SK-N-SH (cell line): ENCODE data around the gene IGF1R. TPM values are rescaled to one million over a fixed set of nuclear protein-coding genes. Genes with fewer than 3 reads are reported as not detected.

Experiments
- CTCF ChIA-PET: fragments of 300-600, 350-600 bp; formaldehyde crosslinking; extraction: SDS; loops from one replicate; lab custom pipeline; 2021; lab: Yijun Ruan, JAX
- POLR2A ChIA-PET: fragments of 350-600 bp; sonication (Branson Sonifier 250); formaldehyde crosslinking; extraction: SDS; loops from one replicate; lab custom pipeline; 2020; ENCODE audit warnings: antibody characterized with exemption, inconsistent platforms; lab: Yijun Ruan, JAX
- DNase-seq: peaks from one replicate; pipeline ENCODE4 v3.0.0; 2012
- H2AFZ ChIP-seq: fragments of 200-600 bp; sonication (generic); 2 replicates; pipeline ENCODE4 v1.8.1; 2016; ENCODE audit warnings: antibody characterized with exemption, mild to moderate bottlenecking, low read depth
- H3F3A ChIP-seq: fragments of 200-600 bp; sonication (generic); replicated peaks from 2 replicates; pipeline ENCODE3; 2016; ENCODE audit warnings: antibody characterized with exemption, mild to moderate bottlenecking; ENCODE audit not compliant: insufficient read depth
- H3K27ac ChIP-seq, 2 experiments: fragments of 200-500 bp in 1 of 2; fragments of 200-600 bp in 1 of 2; sonication (Bioruptor generic) in 1 of 2; sonication (generic), shearing (Covaris generic) in 1 of 2; 2 replicates each; pipeline versions ENCODE4 v1.5.1 to v1.6.1; 2014 to 2016; ENCODE audit warnings: low read depth in 2 of 2, inconsistent platforms in 1 of 2, low read length in 1 of 2, mild to moderate bottlenecking in 1 of 2, mixed read lengths in 1 of 2
- H3K27me3 ChIP-seq: fragments of 200-600 bp; sonication (generic), shearing (Covaris generic); 2 replicates; pipeline ENCODE4 v1.6.1; 2016; ENCODE audit warnings: mixed run types; ENCODE audit not compliant: insufficient read depth
- H3K36me3 ChIP-seq, 2 experiments: fragments of 200-500 bp in 1 of 2; fragments of 200-600 bp in 1 of 2; sonication (Bioruptor generic) in 1 of 2; sonication (generic) in 1 of 2; replicated peaks in 1 of 2; 2 replicates each; pipeline versions ENCODE3 to v1.5.1; 2014 to 2016; ENCODE audit warnings: low read length in 1 of 2, mild to moderate bottlenecking in 1 of 2; ENCODE audit not compliant: insufficient read depth in 2 of 2, control insufficient read depth in 1 of 2
- H3K4me1 ChIP-seq, 2 experiments: fragments of 200-500 bp in 1 of 2; fragments of 200-600 bp in 1 of 2; sonication (Bioruptor generic) in 1 of 2; sonication (generic), shearing (Covaris generic) in 1 of 2; 2 replicates each; pipeline versions ENCODE4 v1.5.1 to v1.6.1; 2014 to 2016; ENCODE audit warnings: low read depth in 1 of 2, low read length in 1 of 2, mixed run types in 1 of 2; ENCODE audit not compliant: insufficient read depth in 2 of 2, control insufficient read depth in 1 of 2
- H3K4me2 ChIP-seq: fragments of 200-600 bp; sonication (generic), shearing (Covaris generic); 2 replicates; pipeline ENCODE4 v1.6.1; 2017; ENCODE audit warnings: mixed run types
- H3K4me3 ChIP-seq, 2 experiments: fragments of 200-500 bp in 1 of 2; fragments of 200-600 bp in 1 of 2; sonication (Bioruptor generic) in 1 of 2; sonication (generic), shearing (Covaris generic) in 1 of 2; 2 replicates each; pipeline versions ENCODE4 v1.5.1 to v1.8.1; 2014 to 2016; ENCODE audit warnings: low read depth in 2 of 2, inconsistent platforms in 1 of 2, low read length in 1 of 2, mild to moderate bottlenecking in 1 of 2, mixed read lengths in 1 of 2, moderate library complexity in 1 of 2
- H3K79me2 ChIP-seq: fragments of 200-600 bp; sonication (generic); 2 replicates; pipeline ENCODE4 v1.8.1; 2017; ENCODE audit warnings: mild to moderate bottlenecking; ENCODE audit not compliant: insufficient read depth
- H3K9ac ChIP-seq: fragments of 200-600 bp; sonication (generic); 2 replicates; pipeline ENCODE4 v1.6.1; 2017; ENCODE audit warnings: mixed run types
- H3K9me2 ChIP-seq: fragments of 200-600 bp; sonication (generic); 2 replicates; pipeline ENCODE4 v1.6.1; 2017; ENCODE audit warnings: mixed run types
- H3K9me3 ChIP-seq: fragments of 200-600 bp; sonication (generic); 2 replicates; pipeline ENCODE4 v1.6.1; 2017; ENCODE audit warnings: mixed run types, mild to moderate bottlenecking, moderate library complexity
- H4K20me1 ChIP-seq: fragments of 200-600 bp; sonication (generic); 2 replicates; pipeline ENCODE4 v1.6.1; 2017; ENCODE audit warnings: mild to moderate bottlenecking, mixed run types; ENCODE audit not compliant: insufficient read depth
- ELF1 ChIP-seq: IDR thresholded peaks from 2 replicates; pipeline ENCODE4 v1.4.0; 2012
- FOSL2 ChIP-seq: IDR thresholded peaks from 2 replicates; pipeline ENCODE4 v1.4.0; 2012; ENCODE audit warnings: low read depth, mild to moderate bottlenecking, moderate library complexity, borderline replicate concordance
- FOXM1 ChIP-seq: IDR thresholded peaks from 2 replicates; pipeline ENCODE4 v1.4.0; 2012; ENCODE audit warnings: low read depth, mild to moderate bottlenecking
- GATA2 ChIP-seq: sonication (generic); formaldehyde crosslinking; IDR thresholded peaks from 2 replicates; pipeline ENCODE4 v1.5.0; 2020; ENCODE audit warnings: mild to moderate bottlenecking, missing genetic modification reagents
- JUND ChIP-seq: IDR thresholded peaks from 2 replicates; pipeline ENCODE4 v1.4.0; 2012
- PBX3 ChIP-seq: IDR thresholded peaks from 2 replicates; pipeline ENCODE4; 2012
- POLR2AphosphoS5 ChIP-seq: IDR thresholded peaks from 2 replicates; pipeline ENCODE4 v1.6.1; 2012; ENCODE audit warnings: low read depth, low read length
- RCOR1 ChIP-seq: fragments of 150-350 bp; IDR thresholded peaks from 2 replicates; pipeline ENCODE4 v1.6.1; 2017; ENCODE audit warnings: antibody characterized with exemption, low read length
- REST ChIP-seq: IDR thresholded peaks from 2 replicates; pipeline ENCODE4 v1.6.1; 2012; ENCODE audit warnings: mild to moderate bottlenecking, low read depth, low read length, moderate library complexity
- RFX5 ChIP-seq: IDR thresholded peaks from 2 replicates; pipeline ENCODE4 v1.6.1; 2012; ENCODE audit warnings: mild to moderate bottlenecking, improper control_type of control experiment, low read length
- RXRA ChIP-seq: IDR thresholded peaks from 2 replicates; pipeline ENCODE4 v1.4.0; 2012; ENCODE audit warnings: low read depth, mild to moderate bottlenecking, borderline replicate concordance
- SIN3A ChIP-seq: IDR thresholded peaks from 2 replicates; pipeline ENCODE4 v1.6.1; 2012; ENCODE audit warnings: low read depth, mild to moderate bottlenecking, low read length, moderate library complexity, borderline replicate concordance
- SMC3 ChIP-seq: IDR thresholded peaks from 2 replicates; pipeline ENCODE4 v1.6.1; 2012; ENCODE audit warnings: low read depth, low read length, improper control_type of control experiment
- TEAD4 ChIP-seq: IDR thresholded peaks from 2 replicates; pipeline ENCODE4 v1.4.0; 2012; ENCODE audit warnings: mild to moderate bottlenecking, borderline replicate concordance; ENCODE audit not compliant: insufficient read depth
- WGBS: methylation state at CpG from one replicate; pipeline ENCODE4 v1.1.6; 2017; ENCODE audit warnings: low lambda C conversion rate; 5-methylcytosine and 5-hydroxymethylcytosine counted together
- polyA plus RNA-seq, 3 experiments: library from polyadenylated mRNA; depleted of rRNA; stranded (reverse); fragments of >200 nt; gene quantifications; 2 replicates each; pipeline ENCODE4 v1.2.3, GENCODE V29; 2012

The IGF1R gene
- polyA plus RNA-seq, 1 of the 3 experiments (the other 2 are of a cell fraction), result 9.5 TPM

DNA sequence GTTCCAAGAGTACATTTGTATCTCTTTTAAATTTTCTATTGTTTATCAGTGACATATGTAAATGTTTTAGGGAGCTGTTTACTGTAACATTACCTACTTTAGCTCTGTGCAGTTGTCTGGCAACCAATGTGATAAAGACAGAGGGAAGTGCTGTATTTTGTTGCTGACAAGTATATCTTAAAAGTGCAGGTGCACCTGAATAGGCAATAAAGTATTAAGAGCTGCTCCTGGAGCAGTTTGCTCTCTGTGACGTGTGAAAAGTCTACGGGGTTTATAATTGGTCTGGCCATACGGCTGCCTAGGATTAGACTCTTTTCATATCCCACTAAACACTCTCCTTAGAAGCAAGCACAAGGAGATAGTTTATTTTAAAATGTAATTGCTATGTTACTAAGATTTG lies 178.3 kb downstream of the IGF1R start:
- no peaks in the 10 kb centered on the region for H3K9me2 ChIP-seq
- H4K20me1 ChIP-seq, result no peaks in the 10 kb centered on the region
- WGBS, result 100% methylated on average over 3 of the region's 3 CpGs
- no peak for DNase-seq
- peaks cover 0 to 9% of the 10 kb centered on the region in 2 experiments; a peak in 2 of 4 replicates for H3K4me1 ChIP-seq
- H3K79me2 ChIP-seq, result peaks cover 23% of the 10 kb centered on the region; the same call in 1 of the 2 replicates
- H2AFZ ChIP-seq, result no peak overlapping the region
- H3K27ac ChIP-seq, result no peak overlapping the region
- H3F3A ChIP-seq, result no peaks in the 10 kb centered on the region
- no peaks in the 10 kb centered on the region for H3K9me3 ChIP-seq
- no peak overlapping the region for H3K9ac ChIP-seq
- peaks cover 0 to 4% of the 10 kb centered on the region in 2 experiments for H3K36me3 ChIP-seq
- H3K4me3 ChIP-seq, result no peak overlapping the region
- no peaks in the 10 kb centered on the region for H3K27me3 ChIP-seq
- no peak for TF ChIP-seq SMC3
- no peak for TF ChIP-seq FOSL2
- TF ChIP-seq, all 33 proteins: peak for 0
- CTCF ChIA-PET, result interaction anchor here (1.0 to 1.4 kb wide), 2 partner anchors 19 to 47 kb away, joined by 3 read pairs; no protein-coding TSS in a partner anchor
- POLR2A ChIA-PET, result no interaction called here
- H3K4me2 ChIP-seq, result no peak overlapping the region

GRCh38 chr15:98827217-98827616 lies 178.9 kb downstream of the IGF1R start:
- Histone ChIP-seq H3K36me3 (peaks cover 0 to 4% of the 10 kb centered on the region in 2 experiments), H2AFZ (no peak overlapping the region), H3K27ac (no peak overlapping the region), H3K9ac (no peak overlapping the region), H3K4me2 (no peak overlapping the region), H4K20me1 (no peaks in the 10 kb centered on the region), H3K79me2 (peaks cover 20% of the 10 kb centered on the region; the same call in 1 of the 2 replicates), H3K27me3 (no peaks in the 10 kb centered on the region), H3F3A (no peaks in the 10 kb centered on the region), H3K4me1 (peaks cover 0 to 9% of the 10 kb centered on the region in 2 experiments; a peak in 2 of 4 replicates), H3K9me2 (no peaks in the 10 kb centered on the region), H3K4me3 (no peak overlapping the region), H3K9me3 (no peaks in the 10 kb centered on the region)
- WGBS, result 95% methylated on average over 3 of the region's 3 CpGs
- TF ChIP-seq RXRA (no peak), TEAD4 (no peak), POLR2AphosphoS5 (no peak), RCOR1 (no peak), PBX3 (no peak), SIN3A (no peak), FOXM1 (no peak), JUND (no peak), REST (no peak), GATA2 (CRISPR knock-in tag) (no peak), ELF1 (no peak), RFX5 (no peak)
- no peak for DNase-seq
- CTCF ChIA-PET, result interaction anchor here (1.0 kb wide), 1 partner anchor 48 kb away, joined by 3 read pairs; no protein-coding TSS in a partner anchor
- POLR2A ChIA-PET, result no interaction called here
